ENCODE data around the gene PDIA5.

Gene PDIA5

DNA sequence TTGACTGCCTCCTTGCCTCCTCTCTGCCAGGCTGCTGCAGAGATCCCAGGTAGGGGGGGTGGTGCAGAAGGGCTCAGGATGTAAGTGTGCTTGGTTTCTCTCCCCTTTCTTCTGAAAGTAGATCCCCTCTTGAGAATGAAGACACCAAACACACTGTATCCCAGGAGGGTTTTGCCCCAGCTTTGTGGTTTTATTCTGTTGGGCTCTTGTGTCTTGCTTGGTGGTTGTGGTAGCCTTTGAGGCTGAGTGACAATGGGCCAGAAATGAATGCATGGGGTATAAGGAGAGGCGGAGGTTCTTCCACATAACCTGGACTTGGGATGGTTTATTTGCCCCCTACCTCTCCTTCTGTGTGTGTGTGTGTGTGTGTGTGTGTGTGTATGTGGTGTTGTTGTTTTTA is 5.7 kb downstream of the PDIA5 start:
- no peak for DNase-seq

DNA sequence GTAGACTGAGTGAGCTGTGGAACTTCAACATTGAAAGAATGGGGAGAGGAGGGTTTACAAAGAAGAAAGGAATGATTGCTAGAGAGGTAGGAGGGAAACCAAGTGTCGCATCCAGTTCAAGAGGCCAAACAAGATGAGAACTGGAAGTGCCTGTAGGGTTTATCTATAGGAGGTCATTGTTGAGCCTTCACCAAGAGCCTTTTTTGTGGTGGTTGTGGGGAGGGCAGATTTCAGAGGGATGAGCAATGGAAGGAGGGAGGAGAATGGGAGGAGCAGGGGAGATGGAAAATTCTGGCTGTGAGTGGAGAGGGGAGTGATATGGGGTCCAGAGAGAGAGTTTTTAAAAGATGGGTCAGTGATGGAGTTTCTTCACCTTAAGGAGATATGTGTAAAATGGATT is 8.5 kb downstream of the PDIA5 start:
- no peak for DNase-seq

DNA sequence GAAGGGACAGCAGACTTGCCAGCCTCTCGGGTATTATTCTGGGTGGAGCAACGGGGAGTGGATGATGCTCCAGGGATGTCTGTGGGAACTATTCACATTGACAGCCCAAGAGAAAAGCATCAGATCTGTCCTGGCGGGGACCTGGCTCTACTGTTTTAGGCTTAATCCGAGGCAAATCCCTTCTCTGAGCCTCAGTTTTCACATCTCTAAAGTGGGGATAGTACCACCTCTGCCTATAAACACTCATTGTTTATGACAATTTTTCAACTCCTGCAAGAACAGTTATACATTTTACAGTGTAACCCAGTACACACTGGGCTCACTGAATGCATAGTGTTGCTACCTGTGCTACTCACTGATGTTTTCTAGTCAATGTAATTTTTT is 9.3 kb downstream of the PDIA5 start:
- DNase-seq, result no peak

DNA sequence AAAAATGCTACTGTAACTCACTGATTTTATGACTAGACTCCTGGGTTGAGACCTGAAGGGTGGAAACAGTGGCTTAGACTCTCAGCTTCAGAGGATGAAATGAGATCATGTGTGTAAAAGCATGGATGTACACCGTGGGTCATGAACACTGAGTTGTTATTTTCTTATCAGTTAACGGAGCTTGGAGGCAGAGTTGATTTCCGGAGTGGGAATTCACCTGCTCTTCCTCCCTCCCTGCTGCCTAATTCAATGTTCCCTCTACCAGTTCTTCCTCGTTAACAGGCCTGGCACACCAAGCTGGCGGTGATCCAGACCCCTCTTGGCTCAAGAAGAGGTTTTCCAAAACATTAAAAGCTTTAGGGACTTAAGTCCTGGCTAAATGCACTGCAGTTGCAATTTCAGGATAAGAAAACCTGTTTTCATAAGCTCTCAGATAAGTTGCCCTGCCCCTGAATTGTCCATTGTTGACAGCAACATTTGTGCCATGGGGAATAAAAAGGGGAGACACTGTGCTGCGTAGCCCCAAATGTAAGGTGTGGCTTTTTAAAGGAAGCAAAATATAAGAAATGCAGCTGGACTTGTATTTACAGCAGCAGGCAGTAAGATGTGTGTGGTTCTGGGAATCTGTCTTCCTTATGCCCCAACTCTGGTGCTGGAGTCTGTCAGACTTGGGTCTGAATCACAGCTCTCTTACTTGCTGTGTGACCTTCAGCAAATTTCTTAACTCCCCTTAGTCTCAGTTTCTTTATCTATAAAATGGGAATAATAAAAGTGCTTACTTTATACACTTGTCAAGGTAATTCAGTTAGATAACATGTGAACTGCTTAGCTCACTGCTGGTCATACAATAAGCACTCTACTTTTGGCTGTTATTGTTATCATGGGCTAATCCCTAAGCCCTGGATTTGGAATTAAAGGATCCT is 9.9 kb downstream of the PDIA5 start:
- no peak for DNase-seq

DNA sequence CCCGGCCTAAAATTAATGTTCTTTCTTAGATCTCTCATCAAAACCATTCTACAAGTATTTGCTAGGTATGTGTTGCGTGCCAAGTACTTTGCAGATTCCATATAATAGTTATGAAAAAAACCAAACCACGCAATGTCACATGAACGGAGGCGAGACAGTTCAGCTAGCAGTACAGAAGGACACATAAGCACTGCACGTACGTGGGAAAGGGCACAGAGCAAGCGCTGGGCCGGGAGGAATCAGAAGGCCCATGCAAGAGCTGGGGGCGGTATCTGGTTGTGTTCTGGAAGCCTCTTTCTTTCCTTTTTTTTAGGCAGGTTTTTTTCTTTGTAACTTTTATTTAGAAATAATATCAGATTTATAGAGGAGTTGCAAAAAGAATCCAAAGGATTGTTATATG is 11.3 kb downstream of the PDIA5 start:
- no peak for DNase-seq

DNA sequence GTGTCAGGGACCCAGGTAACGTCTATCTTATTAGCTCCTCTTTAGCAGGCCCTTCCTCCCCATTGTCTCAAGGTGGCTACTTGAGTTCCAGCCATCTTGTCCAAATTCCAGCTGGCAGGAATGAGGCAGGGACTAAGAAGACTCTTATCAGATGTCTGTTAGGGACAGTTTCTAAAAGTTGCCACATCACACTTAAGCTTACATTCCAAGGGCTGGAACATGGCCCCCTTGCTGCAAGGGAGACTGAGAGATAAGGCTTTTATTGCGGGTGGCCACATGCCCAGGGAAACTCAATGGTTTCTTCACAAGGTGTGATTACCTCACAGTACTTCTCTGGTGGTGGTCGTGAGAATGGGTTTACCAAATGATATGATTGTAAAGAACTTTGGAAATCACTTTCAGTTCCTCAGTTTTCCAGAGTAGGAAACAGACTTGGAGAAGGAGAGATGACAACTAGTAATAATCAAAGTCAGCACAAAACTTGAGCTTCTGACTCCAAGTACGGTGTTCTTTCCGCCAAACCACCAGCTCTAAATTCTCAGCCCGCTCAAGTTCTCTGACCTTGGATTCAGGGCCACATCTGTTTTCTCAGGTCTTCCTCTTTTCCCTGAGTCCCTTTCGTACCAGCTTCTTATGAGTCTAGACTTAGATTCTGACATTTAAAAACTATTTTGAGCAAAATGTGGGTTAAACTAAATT is 14.2 kb downstream of the PDIA5 start:
- no peak for DNase-seq

DNA sequence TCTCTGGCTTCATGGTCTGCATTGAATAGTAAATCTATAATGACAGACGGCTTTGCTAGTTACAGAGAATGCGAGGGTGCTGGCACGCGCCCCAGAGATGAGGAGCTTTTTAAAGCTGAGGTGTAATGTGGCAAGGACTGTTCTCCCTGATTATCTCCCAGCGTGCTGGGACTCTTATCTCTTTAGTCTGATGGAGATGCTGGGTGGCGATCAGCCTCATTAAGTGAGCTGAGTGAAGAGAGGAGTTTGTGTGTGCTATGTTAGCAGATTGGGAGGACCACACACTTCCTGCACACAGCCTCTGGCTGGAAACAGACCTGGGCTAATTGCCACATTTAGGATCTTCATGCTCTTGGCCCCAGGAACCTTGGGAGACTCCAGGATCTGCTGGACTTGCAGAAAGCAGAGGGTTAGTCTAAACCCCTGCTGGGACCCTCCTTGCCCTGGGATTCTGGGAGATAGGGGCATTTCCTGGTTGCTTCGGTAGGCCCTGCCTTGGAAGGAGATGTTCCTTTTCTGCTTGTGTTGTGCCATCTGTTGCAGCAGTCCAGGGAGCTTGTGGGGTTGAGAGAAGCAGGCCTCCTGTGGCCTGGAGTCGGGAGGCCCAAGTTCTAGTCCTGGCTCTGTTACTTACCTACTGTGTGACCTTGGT is 15.0 kb downstream of the PDIA5 start:
- no peak for DNase-seq

DNA sequence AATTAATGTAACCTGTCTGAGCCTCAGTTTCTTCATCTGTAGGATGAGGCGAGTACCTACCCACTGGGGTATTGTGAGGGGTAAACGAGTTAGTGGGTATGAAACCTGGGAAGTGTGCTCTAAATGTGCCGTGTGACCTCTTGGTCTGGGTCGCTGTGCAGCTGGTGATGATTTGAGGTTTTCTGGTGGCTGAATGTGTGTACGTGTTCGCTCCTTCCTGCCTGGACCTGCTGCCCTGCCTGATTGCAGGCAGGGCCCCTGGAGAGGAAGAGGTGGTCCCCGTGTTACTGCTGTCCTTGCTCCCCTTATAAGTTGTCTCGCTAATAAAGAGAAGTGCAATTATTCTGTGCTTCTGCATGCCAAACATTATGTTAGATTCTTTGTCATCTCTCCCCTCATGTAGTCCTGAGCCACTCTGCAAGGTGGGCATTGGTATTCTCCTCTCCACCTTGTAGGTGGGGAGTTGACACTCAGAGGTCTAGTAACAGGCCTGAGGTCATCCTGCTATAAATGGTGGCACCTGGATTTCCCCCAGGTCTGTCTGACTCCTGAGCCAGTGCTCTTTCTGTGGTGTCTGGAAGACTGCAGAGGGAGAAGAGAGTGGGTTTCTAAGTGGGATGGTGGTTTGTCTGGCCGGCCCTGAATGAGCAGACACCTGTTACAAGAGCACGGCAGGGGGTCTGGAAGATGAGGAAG is 15.7 kb downstream of the PDIA5 start:
- DNase-seq, result no peak

DNA sequence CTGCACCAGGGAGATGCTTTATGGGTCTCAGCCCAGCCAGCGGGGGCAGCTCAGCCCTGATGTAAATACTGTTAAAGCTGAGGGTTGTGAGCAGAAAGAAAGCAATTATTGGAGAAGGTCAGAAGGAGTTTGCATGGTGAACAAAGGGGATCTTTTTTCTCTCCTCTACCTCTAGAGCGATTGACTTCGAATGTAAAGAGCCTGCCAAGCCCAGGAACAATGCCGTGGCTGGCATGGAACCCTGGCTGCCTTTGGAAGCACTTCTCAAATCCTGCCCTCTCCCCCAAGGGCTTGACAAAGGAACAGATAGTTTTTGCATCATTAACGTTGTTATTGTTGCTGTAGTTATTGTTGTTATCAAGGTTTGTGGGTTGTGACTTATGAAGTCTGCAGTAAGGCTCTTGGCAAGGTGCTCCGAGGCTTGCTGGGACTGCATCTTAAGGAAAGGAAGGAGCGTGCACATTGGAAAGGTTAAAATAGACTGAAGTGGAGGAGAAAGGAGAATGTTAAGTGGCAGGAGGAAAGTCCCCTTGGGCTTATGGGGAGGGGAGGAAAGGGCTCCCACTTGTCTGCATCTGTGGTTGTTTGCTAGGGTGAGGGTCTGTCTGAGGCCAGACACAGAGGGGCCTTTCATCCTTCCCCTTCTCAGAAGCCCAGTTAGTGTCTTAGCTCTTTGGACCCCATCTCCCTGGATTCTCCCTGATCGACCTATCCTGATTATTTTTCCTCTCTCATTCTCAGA is 16.7 kb downstream of the PDIA5 start:
- no peak for DNase-seq

DNA sequence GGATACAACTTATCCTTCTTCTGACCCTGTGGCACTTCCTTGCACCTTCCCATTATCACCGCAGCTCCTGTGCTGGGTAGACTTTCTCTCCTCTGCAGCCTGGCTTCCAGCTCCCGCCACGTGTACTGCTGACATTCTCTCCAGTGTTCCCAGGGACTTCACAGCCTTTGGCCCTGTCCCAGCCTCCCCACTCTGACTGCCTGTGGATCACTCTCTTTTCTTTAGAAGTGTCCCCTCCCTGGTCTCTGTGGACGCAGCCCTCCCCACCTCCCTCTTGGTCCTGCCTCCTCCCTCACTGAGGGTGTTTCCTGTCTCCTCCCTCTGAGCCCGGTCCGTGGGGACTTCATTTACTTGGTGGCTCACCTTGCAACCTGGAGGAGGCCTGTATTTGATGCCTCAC is 17.4 kb downstream of the PDIA5 start:
- DNase-seq, result no peak

DNA sequence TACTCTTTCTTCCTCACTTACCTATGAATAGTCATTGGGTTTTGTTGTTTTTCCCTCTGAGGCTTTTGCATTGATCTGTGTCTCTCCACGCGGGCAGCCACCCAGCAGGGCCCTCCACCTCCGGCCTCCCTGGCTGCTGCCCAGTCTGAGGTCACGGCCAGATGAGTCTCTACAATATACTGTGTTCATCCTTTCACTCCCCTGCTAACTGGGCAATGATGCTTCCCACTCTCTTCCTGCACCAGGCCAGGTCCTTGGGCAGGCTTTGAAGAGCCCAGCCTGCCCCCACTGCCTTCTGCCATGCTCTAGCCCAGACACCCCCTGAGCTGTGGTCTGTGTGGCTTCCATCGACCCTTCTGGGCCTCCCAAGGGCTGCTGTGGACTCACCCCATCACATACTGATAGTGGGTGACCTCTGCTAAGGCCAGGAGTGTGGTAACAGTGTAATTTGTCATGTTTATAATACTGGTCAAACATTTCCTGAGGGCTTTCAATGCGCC is 18.0 kb downstream of the PDIA5 start:
- no peak for DNase-seq

DNA sequence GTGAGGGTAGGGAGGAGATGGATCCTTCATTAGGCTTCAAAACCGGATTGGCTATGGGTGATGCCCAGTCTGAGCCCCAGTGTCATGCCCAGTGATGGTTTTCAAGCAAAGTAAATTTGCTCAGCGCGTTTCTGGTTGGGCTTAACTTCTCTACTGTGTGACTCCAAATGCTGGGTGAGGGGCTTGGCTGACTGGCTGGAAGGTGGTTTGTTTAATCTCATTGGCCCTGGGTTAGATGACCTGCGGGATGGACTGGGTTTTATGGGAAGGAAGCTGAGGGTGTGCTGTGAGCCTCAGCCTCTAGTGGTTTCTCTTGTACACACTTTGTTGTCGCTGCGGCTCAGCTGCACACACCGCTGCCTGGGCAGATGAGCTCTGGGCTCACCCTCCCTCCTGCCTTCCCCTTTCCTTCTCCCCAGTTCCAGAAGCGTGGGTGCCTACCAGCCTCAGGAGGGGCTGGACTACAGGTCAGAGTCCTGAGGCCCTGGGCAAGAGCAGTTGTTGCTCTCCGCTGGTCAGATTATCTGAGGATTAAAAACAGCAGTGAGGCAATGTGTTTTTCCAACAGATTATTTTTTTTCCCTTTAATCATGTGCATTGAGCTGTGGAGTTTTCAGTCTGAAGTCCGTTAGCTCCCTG is 18.6 kb downstream of the PDIA5 start:
- DNase-seq, result no peak

DNA sequence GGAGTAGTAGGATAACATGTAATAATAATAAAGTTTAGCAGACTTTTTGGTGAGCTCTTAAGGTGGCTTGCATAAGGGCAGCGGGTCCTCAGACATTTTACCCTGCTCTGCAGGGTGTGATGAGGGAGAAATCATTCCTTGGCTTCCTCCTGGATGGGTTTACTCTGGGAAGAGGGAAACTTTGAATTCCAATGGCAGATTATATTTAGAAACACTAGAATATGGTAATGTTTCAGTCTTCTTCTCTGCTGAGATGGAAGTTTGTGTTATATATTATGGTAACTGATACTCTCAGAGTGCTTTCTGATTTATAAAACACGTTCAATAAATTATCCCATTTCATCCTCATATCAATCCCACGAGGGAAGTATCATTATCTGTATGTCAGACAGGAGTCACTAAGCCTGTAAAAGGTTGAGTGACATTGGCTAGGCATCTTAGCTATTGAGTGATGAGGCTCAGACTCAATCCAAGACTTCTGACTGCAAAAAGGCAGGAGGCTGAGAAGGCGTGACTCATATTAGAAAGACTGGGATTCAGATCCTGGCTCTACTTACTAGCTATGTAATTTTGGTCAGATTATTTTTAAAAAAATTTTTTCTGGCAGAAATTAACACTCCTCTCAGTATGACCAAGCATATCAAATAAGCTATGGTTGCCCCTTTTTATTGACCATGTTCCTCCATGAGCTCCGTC is 19.3 kb downstream of the PDIA5 start:
- DNase-seq, result no peak

DNA sequence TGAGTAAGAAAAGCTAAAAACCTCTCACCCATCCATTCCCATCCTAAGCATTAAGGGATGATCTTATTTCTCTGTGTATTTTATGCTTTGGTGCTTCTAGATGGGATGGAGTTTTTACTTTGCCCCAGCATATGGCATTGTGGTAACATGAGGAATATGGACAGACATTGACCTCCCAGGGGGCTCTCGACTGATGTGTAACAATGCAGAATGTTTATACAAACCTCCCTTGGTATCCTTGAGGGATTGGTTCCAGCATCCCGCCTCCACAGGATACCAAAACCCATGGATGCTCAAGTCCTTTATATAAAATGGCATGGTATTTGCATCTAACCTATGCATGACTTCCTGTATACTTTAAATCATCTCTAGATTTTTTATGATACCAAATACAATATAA is 21.6 kb downstream of the PDIA5 start:
- DNase-seq, result no peak

DNA sequence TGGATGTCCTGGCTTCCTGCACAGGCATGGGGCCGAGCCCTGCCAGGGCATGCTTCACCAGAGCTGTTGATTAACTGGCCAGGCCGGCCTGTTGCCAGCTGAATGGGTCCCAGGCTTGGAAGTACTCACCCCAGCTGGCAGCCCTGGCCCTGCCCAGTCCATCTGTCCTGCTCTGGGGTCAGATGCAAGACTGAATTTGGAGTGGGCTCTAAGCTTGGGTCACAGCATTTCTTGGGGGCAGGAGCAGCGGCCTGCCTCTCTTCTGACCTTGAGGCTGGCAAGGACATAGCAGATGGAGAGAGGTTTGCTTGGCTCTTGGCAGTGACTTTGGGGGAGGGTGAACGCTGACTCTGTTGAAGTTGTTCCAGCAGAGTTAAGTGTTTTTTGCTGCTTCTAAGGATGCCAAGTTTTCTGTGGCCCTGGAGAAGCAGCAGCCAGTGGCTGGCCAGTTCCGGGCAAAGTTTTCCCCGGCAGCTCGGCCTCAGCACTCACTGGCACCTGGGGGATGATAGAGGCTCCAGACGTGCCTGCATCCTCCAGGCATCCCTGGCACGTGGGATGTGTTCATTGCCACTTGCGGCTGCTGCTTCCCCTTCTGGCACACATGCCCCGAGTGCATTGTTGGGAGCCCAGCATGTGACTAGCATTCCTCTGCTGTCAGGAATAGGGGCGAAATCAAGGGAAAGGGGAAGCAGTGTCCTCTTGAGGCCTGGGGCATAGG is 22.9 kb downstream of the PDIA5 start:
- DNase-seq, result no peak

DNA sequence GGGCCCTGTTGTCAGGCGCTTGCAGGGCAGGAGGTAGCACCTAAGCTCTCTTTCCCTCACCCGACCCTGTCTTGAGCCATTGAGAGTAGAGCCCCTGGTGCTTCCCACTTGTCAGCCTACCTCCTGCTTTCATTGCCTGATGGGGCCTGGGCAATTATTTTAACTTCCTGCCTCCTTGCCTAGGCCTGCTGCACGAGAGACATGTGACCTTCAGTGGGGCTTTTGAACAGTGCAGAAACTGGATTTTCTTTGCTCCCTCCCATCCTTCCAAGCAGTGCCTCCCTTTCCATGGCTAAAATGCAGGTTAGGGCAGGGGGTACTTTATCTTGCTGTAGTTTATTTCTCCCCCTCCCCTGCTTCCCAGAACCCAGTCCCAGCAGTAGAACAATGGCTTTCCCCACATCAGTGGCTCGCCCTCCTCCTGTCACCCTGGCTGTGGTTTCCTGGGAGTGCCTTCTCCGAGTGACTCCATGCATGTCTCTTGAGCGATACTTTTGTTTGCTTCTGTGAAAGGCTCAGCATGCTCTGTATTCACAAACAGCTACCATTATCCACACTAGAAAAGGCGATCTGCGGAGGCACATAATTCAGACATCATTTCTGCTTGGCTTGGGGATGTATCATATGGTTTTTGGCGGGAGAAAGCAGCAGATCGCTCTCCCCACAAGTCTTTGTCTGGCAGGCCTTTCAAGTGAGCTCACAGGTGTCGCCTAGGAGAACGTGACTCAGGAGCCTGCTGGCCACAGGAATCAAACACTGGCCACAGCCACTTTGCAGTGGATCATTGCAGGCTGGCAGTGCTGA is 24.1 kb downstream of the PDIA5 start:
- no peak for DNase-seq

DNA sequence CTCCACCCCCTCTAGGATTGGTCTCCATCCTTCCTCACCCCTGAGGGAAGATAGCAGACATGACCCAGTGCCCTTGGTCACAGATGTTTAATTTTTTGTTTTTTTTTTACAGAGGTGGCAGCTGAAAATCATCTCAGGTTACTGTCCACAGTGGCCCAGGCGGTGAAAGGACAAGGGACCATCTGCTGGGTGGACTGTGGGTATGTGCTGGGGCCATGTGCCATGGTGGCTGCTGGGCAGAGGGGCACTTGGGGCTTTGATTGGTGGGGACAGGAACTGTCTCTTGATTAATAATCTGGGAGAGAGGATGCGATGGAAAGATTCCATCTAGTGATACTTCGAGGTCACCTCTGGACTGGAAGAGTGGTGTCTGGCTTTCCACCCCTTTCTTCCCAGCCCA is 25.4 kb downstream of the PDIA5 start:
- no peak for DNase-seq

DNA sequence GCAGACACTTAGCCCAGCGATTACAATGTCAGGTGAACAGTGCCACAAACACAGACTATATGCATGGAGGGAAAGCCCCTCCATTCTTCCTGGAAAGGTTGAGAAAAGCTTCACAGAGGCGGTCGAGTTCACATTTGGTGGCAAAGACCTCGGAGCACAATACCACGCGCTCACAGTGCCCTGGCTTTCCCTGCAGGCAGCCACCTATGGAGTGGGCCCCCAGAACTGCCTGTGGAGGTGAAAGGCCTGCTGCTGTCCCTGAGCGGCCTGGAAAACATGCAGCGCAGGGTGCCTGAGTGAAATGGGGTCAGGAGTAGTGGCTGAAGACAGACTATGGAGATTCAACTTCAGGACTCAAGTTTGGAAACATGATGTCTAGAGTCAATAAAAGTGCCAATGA is 26.9 kb downstream of the PDIA5 start:
- no peak for DNase-seq

DNA sequence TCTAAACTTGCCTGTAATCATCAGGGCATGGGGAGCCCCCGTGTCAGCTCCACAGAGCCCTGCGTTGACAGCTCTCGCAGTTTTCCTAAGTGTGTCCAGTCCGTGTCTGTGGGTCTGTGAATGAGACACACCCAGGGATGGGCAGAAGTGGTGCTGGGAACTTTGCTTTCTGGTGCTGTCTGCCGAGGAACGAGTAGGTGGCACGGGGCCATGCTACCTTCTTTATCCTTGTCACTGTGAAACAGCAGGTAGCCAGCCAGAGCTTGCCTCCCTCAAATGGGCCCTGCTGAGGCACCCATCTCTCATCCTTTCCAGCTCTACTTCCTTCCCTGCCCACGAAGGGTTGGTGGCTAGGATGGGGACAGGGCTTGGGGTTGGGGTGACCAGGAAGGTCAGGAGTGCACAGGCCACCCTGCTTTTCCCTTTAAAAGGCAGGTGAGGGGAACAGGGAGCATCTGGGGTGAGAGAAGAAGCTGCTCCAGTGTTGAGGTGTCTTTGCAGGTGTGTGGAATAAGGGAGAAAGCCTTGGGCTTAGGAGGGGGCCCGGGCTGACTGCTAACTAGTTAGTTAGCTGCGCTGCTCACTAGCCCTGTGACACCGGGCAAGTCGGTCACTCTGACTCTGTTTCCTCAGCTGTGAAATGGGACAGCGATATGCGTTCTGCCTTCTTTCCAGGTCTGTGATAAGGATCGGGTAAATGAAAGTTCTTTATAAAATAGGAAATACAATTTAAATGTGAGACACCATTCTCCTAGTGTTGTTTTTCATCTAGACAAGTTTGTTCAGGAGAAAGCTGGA is 27.9 kb downstream of the PDIA5 start:
- DNase-seq, result no peak

All from activated CD4-positive, CD25-positive, alpha-beta regulatory T cell treated with anti-CD3 and anti-CD28 coated beads, Interleukin-2, amount 50 U/mL, for 72 hours (primary cell).